GM18861 (cell line): ENCODE measurements around the gene ALDOA.

ENCODE experiments used
- ATAC-seq: cut with Tn5 transposase; IDR thresholded peaks from one replicate; pipeline ENCODE4 v1.9.1; 2021; ENCODE audit not compliant: unreplicated experiment

The ALDOA gene

GRCh38 chr16:30088832-30089624 is 23.5 kb downstream of the ALDOA start:
- no peak for ATAC-seq

GRCh38 chr16:30090610-30091331 is 25.2 kb downstream of the ALDOA start:
- ATAC-seq: no peak

GRCh38 chr16:30091474-30092372 is 26.2 kb downstream of the ALDOA start, which contains the start of gene TBX6:
TBX6 (minus strand) TSS chr16:30091924; CDS start chr16:30091193, 731 bp downstream.
- peak; percentile 48 for ATAC-seq

GRCh38 chr16:30092373-30093010 is 26.9 kb downstream of the ALDOA start:
- ATAC-seq: peak; percentile 28

- ATAC-seq: no peak
Observed at GRCh38 chr16:30094541-30095165, 29.1 kb downstream of the ALDOA start.

GRCh38 chr16:30095166-30096078 is 29.9 kb downstream of the ALDOA start:
- no peak for ATAC-seq

GRCh38 chr16:30096105-30096861 is 30.7 kb downstream of the ALDOA start, which contains the start of gene YPEL3:
YPEL3 (minus strand) TSS chr16:30096213; CDS start chr16:30095482, 731 bp downstream.
- peak; percentile 33 for ATAC-seq

GRCh38 chr16:30096862-30097563 is 31.5 kb downstream of the ALDOA start:
- ATAC-seq: no peak

GRCh38 chr16:30104090-30104489 is 38.5 kb downstream of the ALDOA start:
- ATAC-seq: no peak

GRCh38 chr16:30104492-30104891 is 38.9 kb downstream of the ALDOA start:
- no peak for ATAC-seq

- ATAC-seq: no peak
Observed at GRCh38 chr16:30108059-30108850, 42.7 kb downstream of the ALDOA start.

- ATAC-seq: no peak
Observed at GRCh38 chr16:30110661-30111060, 45.1 kb downstream of the ALDOA start.

- ATAC-seq: no peak
Observed at GRCh38 chr16:30112197-30113030, 46.9 kb downstream of the ALDOA start.

- ATAC-seq: no peak
Observed at GRCh38 chr16:30113031-30113710, 47.6 kb downstream of the ALDOA start, which contains the start of gene GDPD3. GDPD3 (minus strand) TSS chr16:30113537; CDS start chr16:30113478, 59 bp downstream.

- ATAC-seq: no peak
Observed at GRCh38 chr16:30113711-30114333, 48.3 kb downstream of the ALDOA start.
